HG02970 (cell line): Measurements from ENCODE around the gene LIPA.
"Not testable (repeated sequence)": the region's sequence is repeated elsewhere in the genome, so short reads cannot be mapped to it uniquely, and the experiment has no call there.

Experiments
- ATAC-seq: cut with Tn5 transposase; IDR thresholded peaks from one replicate; pipeline ENCODE4 v1.9.1; 2021; ENCODE audit warnings: mild to moderate bottlenecking, moderate library complexity, moderate number of reproducible peaks; ENCODE audit not compliant: unreplicated experiment, low FRiP score

LIPA gene

GRCh38 chr10:89251409-89252224 is at the start of gene LIPA:
TSS of gene LIPA (minus strand) at chr10:89251775. CDS start at chr10:89247648, 4,127 bp downstream.
- peak; percentile 90 for ATAC-seq

- ATAC-seq, result no peak
These were observed 49.7 kb upstream of the LIPA start for GRCh38 chr10:89301232-89301631.

- ATAC-seq, result no peak
These were observed 47.5 kb upstream of the LIPA start for GRCh38 chr10:89299031-89299430.

- no peak for ATAC-seq
These were observed 46.2 kb upstream of the LIPA start for GRCh38 chr10:89297791-89298190.

GRCh38 chr10:89297356-89297755 is 45.8 kb upstream of the LIPA start:
- ATAC-seq, result no peak

GRCh38 chr10:89296220-89296648 is 44.7 kb upstream of the LIPA start:
- no peak for ATAC-seq

- no peak for ATAC-seq
These were observed 44.0 kb upstream of the LIPA start for GRCh38 chr10:89295597-89295996.

GRCh38 chr10:89294721-89295239 is 43.2 kb upstream of the LIPA start:
- no peak for ATAC-seq

GRCh38 chr10:89285303-89285702 is 33.7 kb upstream of the LIPA start:
- ATAC-seq, result not testable (repeated sequence)

- not testable (repeated sequence) for ATAC-seq
These were observed 33.1 kb upstream of the LIPA start for GRCh38 chr10:89284711-89285110.

- ATAC-seq, result no peak
These were observed 32.4 kb upstream of the LIPA start for GRCh38 chr10:89283936-89284475.

GRCh38 chr10:89283025-89283935 is 31.7 kb upstream of the LIPA start:
- ATAC-seq, result no peak

- ATAC-seq, result no peak
These were observed 30.2 kb upstream of the LIPA start for GRCh38 chr10:89281606-89282395.

GRCh38 chr10:89280508-89280907 is 28.9 kb upstream of the LIPA start:
- ATAC-seq, result no peak

- ATAC-seq, result no peak
These were observed 27.9 kb upstream of the LIPA start for GRCh38 chr10:89279421-89279869.

GRCh38 chr10:89278900-89279392 is 27.4 kb upstream of the LIPA start:
- ATAC-seq, result no peak

GRCh38 chr10:89278034-89278535 is 26.5 kb upstream of the LIPA start:
- no peak for ATAC-seq

- ATAC-seq, result no peak
These were observed 23.8 kb upstream of the LIPA start for GRCh38 chr10:89275383-89275782.

- no peak for ATAC-seq
These were observed 23.4 kb upstream of the LIPA start for GRCh38 chr10:89274928-89275327.

GRCh38 chr10:89273680-89274079 is 22.1 kb upstream of the LIPA start:
- ATAC-seq, result no peak
